Activated T-helper 17 cell treated with anti-CD3 and anti-CD28 coated beads, Interleukin-2, amount 50 U/mL, for 72 hours (primary cell): ENCODE data around the gene F11. TPM values are rescaled to one million over a fixed set of nuclear protein-coding genes. Genes with fewer than 3 reads are reported as not detected.

Source experiments
- ATAC-seq: fragments of 150-1000 bp; cut with Tn5 transposase; replicated peaks from 2 replicates; pipeline ENCODE4 v1.10.0; 2021; ENCODE audit warnings: mild to moderate bottlenecking, moderate library complexity
- H3K27ac Mint-ChIP-seq: one replicate; pipeline ENCODE4 v1.8.0; 2022; ENCODE audit warnings: mixed read lengths
- H3K27me3 Mint-ChIP-seq: one replicate; pipeline ENCODE4 v1.8.0; 2022; ENCODE audit warnings: mixed read lengths
- H3K36me3 Mint-ChIP-seq: one replicate; pipeline ENCODE4 v1.8.0; 2022; ENCODE audit warnings: low read depth, mild to moderate bottlenecking, mixed read lengths
- H3K4me1 Mint-ChIP-seq: one replicate; pipeline ENCODE4 v1.8.0; 2022; ENCODE audit warnings: mixed read lengths
- H3K4me3 Mint-ChIP-seq: one replicate; pipeline ENCODE4 v1.8.0; 2022; ENCODE audit warnings: mild to moderate bottlenecking, mixed read lengths
- H3K9me3 Mint-ChIP-seq: one replicate; pipeline ENCODE4 v1.8.0; 2022; ENCODE audit warnings: mixed read lengths
- total RNA-seq, 2 donors: library from RNA; stranded (reverse); gene quantifications; one replicate each; pipeline ENCODE4 v1.2.3, GENCODE V29; 2022

F11 gene
- not detected for total RNA-seq

- no peak for ATAC-seq
- H3K9me3 Mint-ChIP-seq = no peaks in the 10 kb centered on the region
- no peaks in the 10 kb centered on the region for H3K36me3 Mint-ChIP-seq
- H3K27ac Mint-ChIP-seq = no peak within 1 kb of the TSS
- peaks cover 30% of the 10 kb centered on the region for H3K27me3 Mint-ChIP-seq
- H3K4me1 Mint-ChIP-seq = no peaks in the 10 kb centered on the region
- H3K4me3 Mint-ChIP-seq = no peak within 1 kb of the TSS
Observed at GRCh38 chr4:186265683-186266652, at the start of gene F11. F11 (plus strand) TSS chr4:186266189; CDS start chr4:186267137, 948 bp downstream.

- H3K4me1 Mint-ChIP-seq = no peaks in the 10 kb centered on the region
- no peak overlapping the region for H3K27ac Mint-ChIP-seq
- no peak overlapping the region for H3K4me3 Mint-ChIP-seq
- no peaks in the 10 kb centered on the region for H3K9me3 Mint-ChIP-seq
- no peaks in the 10 kb centered on the region for H3K36me3 Mint-ChIP-seq
- no peaks in the 10 kb centered on the region for H3K27me3 Mint-ChIP-seq
- ATAC-seq = no peak
Observed at GRCh38 chr4:186216465-186217024, 49.4 kb upstream of the F11 start.

GRCh38 chr4:186217733-186218293 lies 48.2 kb upstream of the F11 start:
- H3K36me3 Mint-ChIP-seq = no peaks in the 10 kb centered on the region
- H3K4me3 Mint-ChIP-seq = no peak overlapping the region
- ATAC-seq = no peak
- no peaks in the 10 kb centered on the region for H3K27me3 Mint-ChIP-seq
- H3K4me1 Mint-ChIP-seq = no peaks in the 10 kb centered on the region
- H3K27ac Mint-ChIP-seq = no peak overlapping the region
- no peaks in the 10 kb centered on the region for H3K9me3 Mint-ChIP-seq

- Mint-ChIP-seq H3K27me3 (peaks cover 5% of the 10 kb centered on the region), H3K27ac (no peak overlapping the region), H3K4me3 (no peak overlapping the region), H3K36me3 (peaks cover 5% of the 10 kb centered on the region), H3K4me1 (no peaks in the 10 kb centered on the region), H3K9me3 (peaks cover 13% of the 10 kb centered on the region)
- ATAC-seq = no peak
Observed at GRCh38 chr4:186221624-186222023, 44.4 kb upstream of the F11 start.

GRCh38 chr4:186225848-186226247 lies 40.1 kb upstream of the F11 start:
- Mint-ChIP-seq H3K4me1 (no peaks in the 10 kb centered on the region), H3K36me3 (peaks cover 5% of the 10 kb centered on the region), H3K27ac (no peak overlapping the region)

GRCh38 chr4:186226521-186227189 lies 39.3 kb upstream of the F11 start:
- no peak for ATAC-seq
- H3K27ac Mint-ChIP-seq = no peak overlapping the region
- H3K4me3 Mint-ChIP-seq = no peak overlapping the region
- peaks cover 5% of the 10 kb centered on the region for H3K27me3 Mint-ChIP-seq
- H3K9me3 Mint-ChIP-seq = peaks cover 18% of the 10 kb centered on the region
- H3K36me3 Mint-ChIP-seq = peaks cover 5% of the 10 kb centered on the region
- no peaks in the 10 kb centered on the region for H3K4me1 Mint-ChIP-seq

More at GRCh38 chr4:186225848-186226247, 40.1 kb upstream of the F11 start:
- Mint-ChIP-seq H3K9me3 (peaks cover 18% of the 10 kb centered on the region), H3K27me3 (peaks cover 5% of the 10 kb centered on the region), H3K4me3 (no peak overlapping the region)
- ATAC-seq = no peak

GRCh38 chr4:186227221-186227620 lies 38.8 kb upstream of the F11 start, which contains the start of gene KLKB1:
KLKB1 (plus strand) TSS chr4:186227507; CDS start chr4:186228196, 689 bp downstream.
- ATAC-seq = no peak
- Mint-ChIP-seq H3K9me3 (peaks cover 18% of the 10 kb centered on the region), H3K4me3 (no peak within 1 kb of the TSS), H3K27ac (no peak within 1 kb of the TSS), H3K36me3 (peaks cover 5% of the 10 kb centered on the region), H3K27me3 (peaks cover 5% of the 10 kb centered on the region), H3K4me1 (no peaks in the 10 kb centered on the region)

- Mint-ChIP-seq H3K9me3 (peaks cover 17% of the 10 kb centered on the region), H3K27ac (no peak overlapping the region), H3K27me3 (peaks cover 5% of the 10 kb centered on the region), H3K36me3 (peaks cover 5% of the 10 kb centered on the region), H3K4me1 (no peaks in the 10 kb centered on the region), H3K4me3 (no peak overlapping the region)
- no peak for ATAC-seq
Observed at GRCh38 chr4:186227744-186228513, 38.1 kb upstream of the F11 start.

GRCh38 chr4:186228514-186228894 lies 37.5 kb upstream of the F11 start:
- no peak overlapping the region for H3K27ac Mint-ChIP-seq
- H3K4me3 Mint-ChIP-seq = no peak overlapping the region
- H3K27me3 Mint-ChIP-seq = no peaks in the 10 kb centered on the region
- no peaks in the 10 kb centered on the region for H3K4me1 Mint-ChIP-seq
- peaks cover 12% of the 10 kb centered on the region for H3K9me3 Mint-ChIP-seq
- no peak for ATAC-seq
- peaks cover 2% of the 10 kb centered on the region for H3K36me3 Mint-ChIP-seq

- H3K27ac Mint-ChIP-seq = no peak overlapping the region
- no peak for ATAC-seq
- no peaks in the 10 kb centered on the region for H3K9me3 Mint-ChIP-seq
Observed at GRCh38 chr4:186234367-186234766, 31.6 kb upstream of the F11 start.

GRCh38 chr4:186236126-186236525 lies 29.9 kb upstream of the F11 start:
- H3K4me1 Mint-ChIP-seq = no peaks in the 10 kb centered on the region
- no peak overlapping the region for H3K27ac Mint-ChIP-seq
- H3K36me3 Mint-ChIP-seq = no peaks in the 10 kb centered on the region
- ATAC-seq = no peak
- no peaks in the 10 kb centered on the region for H3K9me3 Mint-ChIP-seq
- no peaks in the 10 kb centered on the region for H3K27me3 Mint-ChIP-seq
- H3K4me3 Mint-ChIP-seq = no peak overlapping the region

More at GRCh38 chr4:186234367-186234766, 31.6 kb upstream of the F11 start:
- H3K4me1 Mint-ChIP-seq = no peaks in the 10 kb centered on the region
- H3K4me3 Mint-ChIP-seq = no peak overlapping the region
- no peaks in the 10 kb centered on the region for H3K36me3 Mint-ChIP-seq
- H3K27me3 Mint-ChIP-seq = no peaks in the 10 kb centered on the region

- Mint-ChIP-seq H3K4me3 (no peak overlapping the region), H3K36me3 (no peaks in the 10 kb centered on the region), H3K27me3 (no peaks in the 10 kb centered on the region), H3K9me3 (no peaks in the 10 kb centered on the region), H3K27ac (no peak overlapping the region), H3K4me1 (no peaks in the 10 kb centered on the region)
- ATAC-seq = no peak
Observed at GRCh38 chr4:186240452-186240847, 25.5 kb upstream of the F11 start.

- Mint-ChIP-seq H3K9me3 (no peaks in the 10 kb centered on the region), H3K36me3 (no peaks in the 10 kb centered on the region), H3K27me3 (no peaks in the 10 kb centered on the region), H3K4me1 (no peaks in the 10 kb centered on the region), H3K27ac (no peak overlapping the region), H3K4me3 (no peak overlapping the region)
- ATAC-seq = no peak
Observed at GRCh38 chr4:186240848-186241491, 25.0 kb upstream of the F11 start.
